ENCODE measurements around the gene SLC35F3. TPM values are rescaled to one million over a fixed set of nuclear protein-coding genes. Genes with fewer than 3 reads are reported as not detected.

SLC35F3 gene
- total RNA-seq, 1 donor from 2014 or later: 2.6 TPM

DNA sequence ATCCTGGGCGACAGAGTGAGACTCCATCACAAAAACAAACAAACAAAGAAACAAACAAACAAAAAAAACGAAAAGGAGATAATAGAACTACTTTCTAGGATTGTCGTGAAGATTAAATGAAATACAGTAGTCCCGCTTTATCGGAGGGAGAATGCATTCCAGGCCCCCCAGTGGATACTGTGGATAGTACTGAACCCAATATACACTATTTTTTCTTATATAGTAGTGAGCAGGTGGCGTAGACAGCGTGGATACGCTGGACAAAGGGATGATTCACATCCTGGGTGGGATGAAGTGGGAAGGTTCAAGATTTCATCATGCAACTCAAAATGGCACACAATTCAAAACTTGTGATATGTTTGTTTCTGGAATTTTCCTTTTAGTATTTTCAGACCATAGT lies 8.0 kb downstream of the SLC35F3 start:
- Mint-ChIP-seq H3K4me1 (no peaks in the 10 kb centered on the region), H3K27ac (ENCODE audit: unreplicated experiment) (no peak overlapping the region)

DNA sequence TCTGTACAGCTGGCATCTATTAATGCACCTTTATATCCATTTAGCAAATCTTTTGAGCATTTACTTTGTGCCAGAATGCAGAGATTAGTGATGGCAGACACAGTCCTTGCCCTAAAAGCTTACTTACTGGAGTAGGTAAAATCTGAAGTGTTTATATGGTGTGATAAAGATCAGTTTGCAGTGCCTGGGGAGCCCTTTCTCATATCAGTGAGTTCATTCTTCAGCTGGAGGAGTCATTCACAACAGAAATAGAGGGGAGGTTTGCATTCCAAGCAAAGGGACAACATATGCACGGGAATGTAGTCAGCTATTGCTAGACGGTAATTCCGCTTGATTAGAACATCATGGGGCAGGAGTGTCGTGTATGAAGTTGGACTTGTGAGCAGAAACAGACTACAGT lies 8.4 kb downstream of the SLC35F3 start:
- Mint-ChIP-seq H3K27ac (ENCODE audit: unreplicated experiment) (no peak overlapping the region), H3K9me3 (peaks cover 4% of the 10 kb centered on the region), H3K36me3 (ENCODE audit: low read depth) (no peaks in the 10 kb centered on the region), H3K27me3 (ENCODE audit: low read depth) (peaks cover 34% of the 10 kb centered on the region), H3K4me3 (no peak overlapping the region), H3K4me1 (no peaks in the 10 kb centered on the region)
- TF ChIP-seq, protein P1, sequence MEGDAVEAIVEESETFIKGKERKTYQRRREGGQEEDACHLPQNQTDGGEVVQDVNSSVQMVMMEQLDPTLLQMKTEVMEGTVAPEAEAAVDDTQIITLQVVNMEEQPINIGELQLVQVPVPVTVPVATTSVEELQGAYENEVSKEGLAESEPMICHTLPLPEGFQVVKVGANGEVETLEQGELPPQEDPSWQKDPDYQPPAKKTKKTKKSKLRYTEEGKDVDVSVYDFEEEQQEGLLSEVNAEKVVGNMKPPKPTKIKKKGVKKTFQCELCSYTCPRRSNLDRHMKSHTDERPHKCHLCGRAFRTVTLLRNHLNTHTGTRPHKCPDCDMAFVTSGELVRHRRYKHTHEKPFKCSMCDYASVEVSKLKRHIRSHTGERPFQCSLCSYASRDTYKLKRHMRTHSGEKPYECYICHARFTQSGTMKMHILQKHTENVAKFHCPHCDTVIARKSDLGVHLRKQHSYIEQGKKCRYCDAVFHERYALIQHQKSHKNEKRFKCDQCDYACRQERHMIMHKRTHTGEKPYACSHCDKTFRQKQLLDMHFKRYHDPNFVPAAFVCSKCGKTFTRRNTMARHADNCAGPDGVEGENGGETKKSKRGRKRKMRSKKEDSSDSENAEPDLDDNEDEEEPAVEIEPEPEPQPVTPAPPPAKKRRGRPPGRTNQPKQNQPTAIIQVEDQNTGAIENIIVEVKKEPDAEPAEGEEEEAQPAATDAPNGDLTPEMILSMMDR (conservative IDR thresholded peaks at IDR 0.05): no peak
- DNase-seq (ENCODE audit: low read depth, low spot score): no peak

More for the DNA sequence above, 8.0 kb downstream of the SLC35F3 start:
- H3K9me3 Mint-ChIP-seq: peaks cover 4% of the 10 kb centered on the region
- DNase-seq (ENCODE audit: low read depth, low spot score): no peak
- no peak overlapping the region for H3K4me3 Mint-ChIP-seq
- TF ChIP-seq, protein P1 (conservative IDR thresholded peaks at IDR 0.05): no peak
- H3K27me3 Mint-ChIP-seq (ENCODE audit: low read depth): peaks cover 38% of the 10 kb centered on the region
- no peaks in the 10 kb centered on the region for H3K36me3 Mint-ChIP-seq (ENCODE audit: low read depth)

DNA sequence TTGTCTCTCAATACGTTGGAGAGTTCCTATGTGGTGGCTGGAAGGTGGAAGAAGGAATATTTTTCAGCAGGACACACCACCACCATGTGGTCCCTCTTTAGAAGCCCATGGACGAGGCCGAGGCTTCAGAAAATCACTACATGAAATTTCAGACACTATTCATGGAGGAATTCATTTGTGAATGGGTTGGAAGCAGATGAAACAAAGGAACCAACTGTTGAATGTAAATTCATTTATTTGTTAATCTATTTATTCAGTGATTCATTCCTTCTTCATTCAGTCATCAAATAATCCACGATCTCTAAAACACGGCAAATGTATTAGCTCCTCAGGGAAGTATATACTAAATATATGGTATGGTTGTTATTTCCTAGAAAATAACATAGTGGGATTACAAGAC lies 12.2 kb downstream of the SLC35F3 start:
- TF ChIP-seq, protein P1 (conservative IDR thresholded peaks at IDR 0.05): no peak
- H3K27me3 Mint-ChIP-seq (ENCODE audit: low read depth): peaks cover 11% of the 10 kb centered on the region
- no peaks in the 10 kb centered on the region for H3K4me1 Mint-ChIP-seq
- no peak overlapping the region for H3K4me3 Mint-ChIP-seq
- no peak overlapping the region for H3K27ac Mint-ChIP-seq (ENCODE audit: unreplicated experiment)
- peaks cover 4% of the 10 kb centered on the region for H3K9me3 Mint-ChIP-seq
- H3K36me3 Mint-ChIP-seq (ENCODE audit: low read depth): no peaks in the 10 kb centered on the region
- no peak for DNase-seq (ENCODE audit: low read depth, low spot score)

DNA sequence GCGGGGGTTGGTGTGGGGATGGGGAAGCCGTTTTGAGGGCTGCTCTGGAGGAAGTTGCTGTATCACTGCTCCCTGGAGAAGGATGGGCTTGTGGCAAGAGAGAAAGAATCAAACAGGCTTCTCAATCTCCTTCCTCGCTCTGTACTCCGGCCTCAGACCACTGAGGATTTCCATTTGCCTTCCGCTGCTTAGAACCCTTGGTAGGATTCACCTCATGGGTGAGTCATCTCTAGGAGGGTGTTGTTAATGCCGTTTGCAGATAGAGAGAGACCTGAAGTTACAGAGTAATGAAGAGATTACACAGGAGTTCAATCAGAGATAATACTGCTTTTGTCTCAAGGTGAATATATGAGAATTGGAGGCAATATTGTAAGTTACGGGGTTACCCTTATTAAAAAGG lies 15.3 kb downstream of the SLC35F3 start:
- Mint-ChIP-seq H3K27ac (ENCODE audit: unreplicated experiment) (no peak overlapping the region), H3K27me3 (ENCODE audit: low read depth) (peaks cover 9% of the 10 kb centered on the region), H3K4me1 (no peaks in the 10 kb centered on the region), H3K4me3 (no peak overlapping the region), H3K9me3 (peaks cover 6% of the 10 kb centered on the region), H3K36me3 (ENCODE audit: low read depth) (no peaks in the 10 kb centered on the region)
- no peak for DNase-seq (ENCODE audit: low read depth, low spot score)
- TF ChIP-seq, protein P1 (conservative IDR thresholded peaks at IDR 0.05): no peak

DNA sequence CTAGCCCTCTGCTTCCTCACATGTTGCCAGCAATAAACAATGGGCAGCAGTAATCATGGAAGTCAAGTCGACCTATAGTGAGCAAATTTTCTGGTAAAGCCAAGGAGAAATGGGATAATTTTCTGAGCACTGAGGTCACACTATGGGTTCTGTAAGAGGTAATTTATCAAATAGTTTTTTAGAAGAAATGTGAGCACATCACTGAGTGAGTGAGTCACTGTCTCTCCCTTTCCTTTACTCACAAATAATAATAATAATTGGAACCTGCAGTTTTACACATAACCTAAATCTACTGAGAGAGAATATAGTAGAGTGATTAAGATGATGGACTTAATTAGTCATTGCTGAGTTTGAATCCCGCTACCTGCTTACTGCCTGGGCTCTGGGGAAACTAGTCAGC lies 23.6 kb downstream of the SLC35F3 start:
- no peaks in the 10 kb centered on the region for H3K36me3 Mint-ChIP-seq (ENCODE audit: low read depth)
- no peak overlapping the region for H3K27ac Mint-ChIP-seq (ENCODE audit: unreplicated experiment)
- no peak overlapping the region for H3K4me3 Mint-ChIP-seq
- no peaks in the 10 kb centered on the region for H3K4me1 Mint-ChIP-seq
- TF ChIP-seq, protein P1 (conservative IDR thresholded peaks at IDR 0.05): no peak
- DNase-seq (ENCODE audit: low read depth, low spot score): no peak
- peaks cover 31% of the 10 kb centered on the region for H3K27me3 Mint-ChIP-seq (ENCODE audit: low read depth)
- H3K9me3 Mint-ChIP-seq: peaks cover 10% of the 10 kb centered on the region

DNA sequence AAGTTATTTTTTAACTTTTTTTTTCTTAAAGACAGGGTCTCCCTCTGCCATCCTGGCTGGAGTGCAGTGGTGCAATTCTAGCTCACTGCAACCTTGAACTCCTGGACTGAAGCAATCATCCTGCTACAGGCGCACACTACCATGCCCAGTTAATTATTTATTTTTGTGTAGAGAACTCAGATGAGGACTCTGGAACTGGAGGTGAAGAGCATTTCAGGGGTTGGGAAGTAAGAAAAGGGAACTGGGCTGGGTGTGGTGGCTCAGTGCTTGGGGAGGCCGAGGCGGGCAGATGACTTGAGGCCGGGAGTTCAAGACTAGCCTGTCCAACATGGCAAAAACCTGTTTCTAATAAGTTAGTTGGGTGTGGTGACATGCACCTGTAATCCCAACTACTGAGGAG lies 28.9 kb downstream of the SLC35F3 start:
- Mint-ChIP-seq H3K27me3 (ENCODE audit: low read depth) (peaks cover 56% of the 10 kb centered on the region), H3K36me3 (ENCODE audit: low read depth) (no peaks in the 10 kb centered on the region), H3K27ac (ENCODE audit: unreplicated experiment) (no peak overlapping the region), H3K4me1 (no peaks in the 10 kb centered on the region), H3K4me3 (no peak overlapping the region), H3K9me3 (peaks cover 4% of the 10 kb centered on the region)
- no peak for DNase-seq (ENCODE audit: low read depth, low spot score)
- TF ChIP-seq, protein P1 (conservative IDR thresholded peaks at IDR 0.05): no peak

Data from neural crest cell (in vitro differentiated cells).